HG03280 (cell line): Measurements from ENCODE around the gene QKI.
"Not testable (repeated sequence)": the region's sequence is repeated elsewhere in the genome, so short reads cannot be mapped to it uniquely, and the experiment has no call there.

Experiments used
- ATAC-seq: cut with Tn5 transposase; IDR thresholded peaks from one replicate; pipeline ENCODE4 v1.9.1; 2021; ENCODE audit warnings: mild to moderate bottlenecking, moderate library complexity; ENCODE audit not compliant: unreplicated experiment

Gene QKI

GRCh38 chr6:163413345-163414116, 987 bp upstream of the QKI start:
- ATAC-seq, result peak; percentile 58

GRCh38 chr6:163414946-163415619, 565 bp downstream of the QKI start:
- ATAC-seq, result peak; percentile 1

GRCh38 chr6:163415620-163416556, 1.4 kb downstream of the QKI start:
- ATAC-seq, result peak; percentile 1

GRCh38 chr6:163416557-163417253, 2.2 kb downstream of the QKI start:
- ATAC-seq, result no peak

GRCh38 chr6:163417595-163417994, 3.1 kb downstream of the QKI start:
- ATAC-seq, result no peak

GRCh38 chr6:163418311-163419029, 4.0 kb downstream of the QKI start:
- ATAC-seq, result no peak

- no peak for ATAC-seq
Measured at GRCh38 chr6:163419413-163420288, 5.1 kb downstream of the QKI start.

GRCh38 chr6:163420289-163420614, 5.7 kb downstream of the QKI start:
- no peak for ATAC-seq

GRCh38 chr6:163422550-163422949, 8.0 kb downstream of the QKI start:
- no peak for ATAC-seq

- ATAC-seq, result no peak
Measured at GRCh38 chr6:163423696-163424095, 9.2 kb downstream of the QKI start.

GRCh38 chr6:163427498-163428254, 13.2 kb downstream of the QKI start:
- no peak for ATAC-seq

- ATAC-seq, result no peak
Measured at GRCh38 chr6:163428373-163428772, 13.9 kb downstream of the QKI start.

GRCh38 chr6:163429858-163430448, 15.4 kb downstream of the QKI start:
- no peak for ATAC-seq

GRCh38 chr6:163432300-163432699, 17.8 kb downstream of the QKI start:
- ATAC-seq, result no peak

- not testable (repeated sequence) for ATAC-seq
Measured at GRCh38 chr6:163433486-163433885, 19.0 kb downstream of the QKI start.

- ATAC-seq, result no peak
Measured at GRCh38 chr6:163435023-163435422, 20.5 kb downstream of the QKI start.

- no peak for ATAC-seq
Measured at GRCh38 chr6:163436843-163437242, 22.3 kb downstream of the QKI start.

GRCh38 chr6:163437466-163437865, 22.9 kb downstream of the QKI start:
- ATAC-seq, result no peak
